ENCODE data around the gene PXMP2.

DNA sequence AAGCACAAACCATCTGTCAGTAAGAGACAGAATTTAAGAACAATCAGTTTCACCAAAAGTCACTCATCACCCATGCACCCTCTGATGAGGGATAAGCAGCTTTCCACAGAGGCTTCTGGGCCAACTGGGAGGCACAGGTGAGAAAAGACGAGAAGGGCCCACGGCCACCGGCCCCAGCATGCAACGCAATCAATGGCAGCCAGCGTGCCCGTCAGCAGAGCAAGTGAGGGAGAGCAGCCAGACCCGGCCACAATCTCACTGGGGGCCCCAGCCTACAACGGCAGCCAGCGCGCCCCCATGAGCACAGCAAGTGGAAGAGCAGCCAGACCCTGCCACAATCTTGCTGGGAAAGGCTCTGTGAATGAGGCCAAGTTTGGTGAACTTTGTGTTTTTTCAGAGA lies 60.9 kb downstream of the PXMP2 start:
- TF ChIP-seq CTCF (IDR thresholded peaks at IDR 0.05) (no peak), POLR2AphosphoS5 (IDR thresholded peaks at IDR 0.05) (no peak)
